Stimulated activated CD4-positive, alpha-beta T cell treated with anti-CD3 and anti-CD28 coated beads, TNF-alpha, amount 100 ng/mL, for 1 hour (primary cell): Measurements from ENCODE around the gene IQSEC2.

ENCODE experiments used
- DNase-seq, 3 donors: peaks; one replicate each; pipeline ENCODE4 v3.0.0-alpha.2; 2020; ENCODE audit warnings: low read depth in 3 of 3, low spot score in 1 of 3

The IQSEC2 gene

GRCh38 chrX:53244610-53245009 is 36.8 kb downstream of the IQSEC2 start:
- no peak for DNase-seq

GRCh38 chrX:53242310-53242709 is 39.1 kb downstream of the IQSEC2 start:
- DNase-seq: no peak

DNA sequence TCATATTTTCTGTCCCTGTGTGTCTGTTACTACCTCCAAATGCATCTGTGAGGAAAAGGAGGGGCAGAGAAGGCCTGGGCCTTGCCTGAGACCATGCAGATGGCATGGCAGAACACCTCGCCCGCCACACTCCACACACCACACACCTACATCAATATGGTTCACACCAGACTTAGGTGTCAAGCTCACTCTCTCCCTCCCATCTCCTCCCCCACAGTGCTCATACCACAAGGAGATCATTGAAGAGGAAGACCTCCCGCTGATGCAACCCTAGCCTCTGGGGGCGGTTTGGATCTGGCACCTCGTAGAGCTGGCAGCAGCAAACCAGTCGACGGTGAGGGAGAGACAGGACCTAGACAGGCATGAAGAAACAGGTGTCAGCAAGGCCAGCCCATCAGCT is 39.8 kb downstream of the IQSEC2 start:
- no peak for DNase-seq

- DNase-seq: peak in 1 of 3 donors; percentile 24
These were observed 41.9 kb downstream of the IQSEC2 start for GRCh38 chrX:53239474-53239873.

DNA sequence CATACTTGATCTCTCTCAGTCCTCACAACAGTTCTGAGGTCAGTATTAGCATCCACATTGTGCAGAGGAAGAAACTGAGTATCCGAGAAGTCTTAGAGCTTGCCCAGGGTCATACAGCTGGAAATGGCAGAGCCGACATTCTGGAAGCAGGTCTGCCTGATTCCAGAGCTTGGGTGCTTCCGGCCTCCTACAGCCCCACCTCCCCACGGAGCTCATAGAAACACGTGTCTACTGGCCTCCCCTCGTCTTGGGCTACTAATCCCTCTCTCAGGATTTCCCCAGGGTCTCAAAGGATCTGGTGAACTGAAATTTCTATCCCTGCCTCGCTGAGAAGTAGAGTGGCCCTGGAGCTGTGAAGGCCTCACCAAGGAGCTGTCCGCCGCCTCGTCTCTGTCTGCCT is 44.3 kb downstream of the IQSEC2 start:
- no peak for DNase-seq

- no peak for DNase-seq
These were observed 45.2 kb downstream of the IQSEC2 start for GRCh38 chrX:53236025-53236679.

DNA sequence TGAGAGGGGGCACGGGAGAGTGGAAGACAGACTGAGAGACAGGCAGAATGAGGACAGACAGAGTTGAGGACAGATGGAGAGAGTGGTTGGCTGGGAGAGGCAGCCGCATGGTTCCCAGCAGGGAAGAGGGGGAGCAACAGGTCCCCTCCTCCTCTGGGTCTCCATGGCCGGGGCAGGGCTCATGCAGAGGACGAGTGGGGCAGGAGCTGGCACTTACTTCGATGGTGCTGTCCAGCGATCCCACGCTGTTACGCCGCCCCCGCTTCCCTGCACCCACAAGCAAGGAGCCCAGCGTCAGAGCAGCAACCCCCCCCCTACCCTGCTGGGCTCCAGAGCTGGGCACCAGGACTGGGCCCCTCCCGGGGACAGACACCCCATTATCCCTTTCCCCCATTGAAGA is 45.8 kb downstream of the IQSEC2 start:
- no peak for DNase-seq

DNA sequence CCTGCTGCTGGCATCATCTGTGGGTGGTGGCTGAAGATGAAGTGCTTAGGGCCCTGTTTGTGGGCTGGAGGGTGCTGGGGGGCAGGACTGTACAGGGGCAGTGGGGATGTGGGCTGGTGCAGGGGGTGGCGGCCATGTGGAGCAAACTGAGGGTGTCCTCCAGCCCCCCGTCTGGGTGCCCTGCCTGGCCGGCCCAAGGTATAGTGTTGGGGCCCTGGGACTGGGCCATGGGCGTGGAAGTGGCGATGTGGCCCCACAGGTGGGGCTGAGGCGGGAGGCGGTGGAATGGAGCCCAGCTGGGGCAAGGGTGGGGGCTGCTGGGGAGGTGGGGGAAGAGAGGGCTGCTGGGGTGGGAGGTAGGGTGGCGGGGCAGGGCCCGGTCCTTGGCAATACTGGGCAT is 46.9 kb downstream of the IQSEC2 start:
- no peak for DNase-seq

- DNase-seq: no peak
These were observed 47.8 kb downstream of the IQSEC2 start for GRCh38 chrX:53233536-53233935.

GRCh38 chrX:53230116-53230515 is 51.3 kb downstream of the IQSEC2 start:
- no peak for DNase-seq

- DNase-seq: no peak
These were observed 54.1 kb downstream of the IQSEC2 start for GRCh38 chrX:53227224-53227765.

GRCh38 chrX:53224860-53225797 is 56.3 kb downstream of the IQSEC2 start, which contains the start of gene KDM5C:
KDM5C (minus strand) TSS chrX:53225207; CDS start chrX:53224889, 318 bp downstream.
- DNase-seq: peak; percentile 64 to 83 (median 78)

GRCh38 chrX:53223955-53224859 is 57.2 kb downstream of the IQSEC2 start:
- DNase-seq: peak in 1 of 3 donors; percentile 0

DNA sequence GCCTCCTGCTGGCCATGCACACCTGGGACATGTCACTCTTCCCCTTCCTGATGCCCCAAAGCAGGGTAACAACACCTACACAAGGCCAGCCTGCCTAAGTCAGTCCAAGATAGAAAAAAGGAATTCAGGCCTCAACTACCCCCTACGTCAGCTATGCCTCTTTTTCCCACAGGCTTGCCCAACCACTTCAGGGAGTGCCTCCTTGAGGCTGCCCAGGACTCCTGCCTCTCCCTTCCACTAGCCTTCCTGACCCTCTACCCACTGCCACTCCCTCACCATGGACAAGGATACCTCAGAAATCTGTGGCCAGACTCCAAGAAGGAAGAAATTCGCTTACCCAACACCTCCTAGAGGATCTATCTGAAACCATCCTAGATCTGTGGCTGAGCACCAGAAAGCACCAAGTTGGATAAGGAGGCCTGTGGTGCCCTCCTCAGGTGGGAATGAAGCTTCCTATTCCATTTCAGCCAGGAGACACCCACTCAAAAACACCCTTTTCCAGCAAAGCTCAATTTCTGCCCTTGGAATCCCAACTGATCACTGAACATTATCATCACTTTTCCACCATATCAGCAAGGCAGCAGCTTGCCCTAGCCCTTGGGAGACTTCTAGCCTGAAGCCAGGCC is 58.2 kb downstream of the IQSEC2 start:
- DNase-seq: no peak
